GM12878 (cell line): ENCODE results near the gene DIAPH1. TPM values are rescaled to one million over a fixed set of nuclear protein-coding genes. Genes with fewer than 3 reads are reported as not detected.
A peak's percentile ranks its signal among the peaks of the same experiment; 100 is the strongest.

Experiments used
- BCLAF1 ChIP-seq: fragments of 450-650 bp; IDR thresholded peaks from 2 replicates; pipeline ENCODE4 v1.6.1; 2017; ENCODE audit warnings: antibody characterized with exemption, mild to moderate bottlenecking, moderate library complexity
- BMI1 ChIP-seq: fragments of 450-650 bp; IDR thresholded peaks from 2 replicates; pipeline ENCODE4 v1.6.1; 2016; ENCODE audit warnings: mild to moderate bottlenecking, moderate library complexity, borderline replicate concordance
- BRCA1 ChIP-seq: IDR thresholded peaks from 2 replicates; pipeline ENCODE4 v1.6.1; 2011; ENCODE audit warnings: low read depth, low read length, improper control_type of control experiment
- FOXK2 ChIP-seq: fragments of 450-650 bp; IDR thresholded peaks from 2 replicates; pipeline ENCODE4 v1.6.1; 2017; ENCODE audit warnings: mild to moderate bottlenecking, moderate library complexity
- HDAC6 ChIP-seq: fragments of 200-600 bp; sonication (generic); IDR thresholded peaks from one replicate; pipeline ENCODE4 v1.8.0; 2017; ENCODE audit warnings: antibody characterized with exemption; ENCODE audit not compliant: unreplicated experiment
- HSF1 ChIP-seq: fragments of 150-350 bp; IDR thresholded peaks from 2 replicates; pipeline ENCODE4 v1.6.1; 2014; ENCODE audit warnings: mild to moderate bottlenecking, low read depth, low read length
- IRF3 ChIP-seq: fragments of 450-650 bp; IDR thresholded peaks from 2 replicates; pipeline ENCODE4 v1.6.1; 2014; ENCODE audit warnings: mild to moderate bottlenecking
- KLF5 ChIP-seq: fragments of 450-650 bp; IDR thresholded peaks from 2 replicates; pipeline ENCODE4 v1.6.1; 2014; ENCODE audit warnings: mild to moderate bottlenecking; ENCODE audit not compliant: partially characterized antibody
- MAX ChIP-seq: IDR thresholded peaks from 2 replicates; pipeline ENCODE4 v1.6.1; 2012; ENCODE audit warnings: low read depth, low read length, improper control_type of control experiment
- MXI1 ChIP-seq: fragments of 150-350 bp; IDR thresholded peaks from 2 replicates; pipeline ENCODE4 v1.6.1; 2011; ENCODE audit warnings: low read depth, mild to moderate bottlenecking, inconsistent platforms, low read length, improper control_type of control experiment
- NR2C1 ChIP-seq: fragments of 450-650 bp; IDR thresholded peaks from 2 replicates; pipeline ENCODE4 v1.6.1; 2017; ENCODE audit warnings: antibody characterized with exemption, mild to moderate bottlenecking, moderate library complexity
- POU2F2 ChIP-seq: IDR thresholded peaks from 3 replicates; pipeline ENCODE4 v1.6.1; 2011; ENCODE audit warnings: low read depth, mild to moderate bottlenecking, low read length, borderline replicate concordance
- RB1 ChIP-seq: fragments of 450-650 bp; formaldehyde crosslinking; IDR thresholded peaks from 2 replicates; pipeline ENCODE4 v1.6.1; 2017; ENCODE audit warnings: mild to moderate bottlenecking, borderline replicate concordance
- RELA ChIP-seq: fragments of 450-650 bp; IDR thresholded peaks from 2 replicates; pipeline ENCODE4 v1.8.0; 2014; ENCODE audit warnings: borderline replicate concordance; ENCODE audit not compliant: partially characterized antibody
- SKIL ChIP-seq: fragments of 450-650 bp; IDR thresholded peaks from 2 replicates; pipeline ENCODE4 v1.6.1; 2017; ENCODE audit warnings: mild to moderate bottlenecking, low read depth, inconsistent platforms; ENCODE audit not compliant: poor library complexity, severe bottlenecking
- SREBF2 ChIP-seq: IDR thresholded peaks from 2 replicates; pipeline ENCODE4 v1.6.1; 2012; ENCODE audit warnings: mild to moderate bottlenecking, low read length
- TARDBP ChIP-seq: IDR thresholded peaks from 2 replicates; pipeline ENCODE4 v1.6.1; 2016; ENCODE audit warnings: borderline replicate concordance
- TCF12 ChIP-seq: IDR thresholded peaks from 2 replicates; pipeline ENCODE4 v1.6.1; 2011; ENCODE audit warnings: low read depth, mild to moderate bottlenecking, low read length
- TCF7 ChIP-seq: IDR thresholded peaks from 2 replicates; pipeline ENCODE4 v1.6.1; 2014; ENCODE audit warnings: antibody characterized with exemption, borderline replicate concordance
- polyA plus RNA-seq, 11 experiments: library from polyadenylated mRNA; depleted of rRNA in 4 of 11; unstranded in 6 of 11; stranded (reverse) in 5 of 11; fragments of >200 nt; fragmentation: Nextera tagmentation in 4 of 11; fragmentation: Illumina TruSeq in 1 of 11; extraction: Ambion mirVana in 4 of 11; extraction: Trizol in 1 of 11; gene quantifications; 1 replicate in 1 of 11; 2 replicates in 10 of 11; pipeline versions ENCODE4 v1.2.1 to v1.2.3, GENCODE V29; 2011 to 2016; ENCODE audit warnings: inconsistent platforms in 2 of 11, missing spikeins in 2 of 11, low read depth in 1 of 11
- total RNA-seq, 4 experiments: library from RNA; depleted of rRNA in 3 of 4; stranded (reverse); fragments of >200 nt in 3 of 4; fragmentation: Illumina TruSeq in 1 of 4; extraction: Trizol in 1 of 4; gene quantifications; 2 replicates each; pipeline versions ENCODE4 v1.2.1 to v1.2.3, GENCODE V29; 2013 to 2021

Gene DIAPH1
- total and polyA plus RNA-seq, 10 of the 15 experiments (the other 5 are each of a cell fraction or from before 2014, with no cell fraction given): 37.8 to 168 (median 59.0) TPM

- no peak for TF ChIP-seq BCLAF1
- 0 out of 2 replicates have a peak, but pooled peaks have one; percentile 8 for TF ChIP-seq NR2C1
- no peak for TF ChIP-seq MXI1
- peak; percentile 63; the same call in 1 of the 3 replicates for TF ChIP-seq POU2F2
- TF ChIP-seq KLF5: no peak
- TF ChIP-seq RB1: peak; percentile 51; the same call in 1 of the 2 replicates
- TF ChIP-seq MAX: no peak
- 0 out of 2 replicates have a peak, but pooled peaks have one; percentile 16 for TF ChIP-seq TCF7
- no peak for TF ChIP-seq RELA
- TF ChIP-seq TCF12: no peak
- no peak for TF ChIP-seq TARDBP
- no peak for TF ChIP-seq HSF1
- no peak for TF ChIP-seq IRF3
- no peak for TF ChIP-seq SREBF2
- TF ChIP-seq FOXK2: peak; percentile 46; the same call in 1 of the 2 replicates
- no peak for TF ChIP-seq BRCA1
- TF ChIP-seq BMI1: no peak
- TF ChIP-seq HDAC6: no peak
- TF ChIP-seq SKIL: peak; percentile 69
These were observed 54.5 kb downstream of the DIAPH1 start (continued) for GRCh38 chr5:141564216-141564692.
